Measurements from ENCODE around the gene YOD1.
A peak's percentile ranks its signal among the peaks of the same experiment; 100 is the strongest.

YOD1 gene

GRCh38 chr1:207051191-207051943 lies at the start of gene YOD1:
TSS of gene YOD1 (minus strand) at chr1:207051208. CDS start at chr1:207051030, 178 bp downstream.
- DNase-seq (ENCODE audit: low spot score) = no peak

GRCh38 chr1:207097871-207098324 lies 46.9 kb upstream of the YOD1 start:
- DNase-seq (ENCODE audit: low spot score) = no peak

GRCh38 chr1:207093944-207094343 lies 42.9 kb upstream of the YOD1 start:
- DNase-seq (ENCODE audit: low spot score) = no peak

- no peak for DNase-seq (ENCODE audit: low spot score)
Measured at GRCh38 chr1:207091200-207091908, 40.3 kb upstream of the YOD1 start.

GRCh38 chr1:207089627-207090355 lies 38.8 kb upstream of the YOD1 start:
- no peak for DNase-seq (ENCODE audit: low spot score)

- no peak for DNase-seq (ENCODE audit: low spot score)
Measured at GRCh38 chr1:207088701-207089626, 38.0 kb upstream of the YOD1 start, which contains the start of gene C4BPB. TSS of gene C4BPB (plus strand) at chr1:207088860. CDS start at chr1:207089532, 672 bp downstream.

GRCh38 chr1:207088161-207088560 lies 37.2 kb upstream of the YOD1 start:
- DNase-seq (ENCODE audit: low spot score) = no peak

GRCh38 chr1:207085887-207086286 lies 34.9 kb upstream of the YOD1 start:
- DNase-seq (ENCODE audit: low spot score) = no peak

GRCh38 chr1:207084701-207085180 lies 33.7 kb upstream of the YOD1 start:
- DNase-seq (ENCODE audit: low spot score) = peak; percentile 65

GRCh38 chr1:207084232-207084631 lies 33.2 kb upstream of the YOD1 start:
- DNase-seq (ENCODE audit: low spot score) = no peak

- no peak for DNase-seq (ENCODE audit: low spot score)
Measured at GRCh38 chr1:207081806-207082205, 30.8 kb upstream of the YOD1 start.

- no peak for DNase-seq (ENCODE audit: low spot score)
Measured at GRCh38 chr1:207081088-207081487, 30.1 kb upstream of the YOD1 start.

- DNase-seq (ENCODE audit: low spot score) = no peak
Measured at GRCh38 chr1:207079706-207080241, 28.8 kb upstream of the YOD1 start.

GRCh38 chr1:207078578-207079132 lies 27.6 kb upstream of the YOD1 start:
- no peak for DNase-seq (ENCODE audit: low spot score)

GRCh38 chr1:207077470-207078377 lies 26.7 kb upstream of the YOD1 start:
- peak; percentile 54 for DNase-seq (ENCODE audit: low spot score)

GRCh38 chr1:207077012-207077411 lies 26.0 kb upstream of the YOD1 start:
- DNase-seq (ENCODE audit: low spot score) = no peak

- DNase-seq (ENCODE audit: low spot score) = no peak
Measured at GRCh38 chr1:207076181-207076955, 25.4 kb upstream of the YOD1 start.

- DNase-seq (ENCODE audit: low spot score) = no peak
Measured at GRCh38 chr1:207073906-207074820, 23.2 kb upstream of the YOD1 start.

All from ecto neural progenitor cell (in vitro differentiated cells).